Measurements from ENCODE around the gene RPL27A. TPM values are rescaled to one million over a fixed set of nuclear protein-coding genes. Genes with fewer than 3 reads are reported as not detected.
"Not testable (repeated sequence)": the region's sequence is repeated elsewhere in the genome, so short reads cannot be mapped to it uniquely, and the experiment has no call there.

The RPL27A gene
- polyA plus RNA-seq, 1 donor from 2014 or later, result 4,311 TPM

- Mint-ChIP-seq H3K4me1 (no peaks in the 10 kb centered on the region), H3K27me3 (no peaks in the 10 kb centered on the region), H3K4me3 (no peak overlapping the region), H3K36me3 (peaks cover 11% of the 10 kb centered on the region), H3K27ac (no peak overlapping the region), H3K9me3 (no peaks in the 10 kb centered on the region)
These were observed 24.1 kb upstream of the RPL27A start for GRCh38 chr11:8658321-8659057.

GRCh38 chr11:8661001-8661795 lies 21.4 kb upstream of the RPL27A start:
- H3K4me3 Mint-ChIP-seq, result no peak overlapping the region
- H3K27ac Mint-ChIP-seq, result no peak overlapping the region
- H3K4me1 Mint-ChIP-seq, result no peaks in the 10 kb centered on the region
- H3K9me3 Mint-ChIP-seq, result no peaks in the 10 kb centered on the region
- H3K36me3 Mint-ChIP-seq, result peaks cover 2% of the 10 kb centered on the region
- no peaks in the 10 kb centered on the region for H3K27me3 Mint-ChIP-seq

- no peaks in the 10 kb centered on the region for H3K4me1 Mint-ChIP-seq
- H3K27me3 Mint-ChIP-seq, result no peaks in the 10 kb centered on the region
- H3K9me3 Mint-ChIP-seq, result no peaks in the 10 kb centered on the region
- H3K27ac Mint-ChIP-seq, result peak overlapping the region in 1 of 3 donors; percentile 35
- peaks cover 2% of the 10 kb centered on the region for H3K36me3 Mint-ChIP-seq
- no peak overlapping the region for H3K4me3 Mint-ChIP-seq
These were observed 17.4 kb upstream of the RPL27A start for GRCh38 chr11:8665222-8665621.

DNA sequence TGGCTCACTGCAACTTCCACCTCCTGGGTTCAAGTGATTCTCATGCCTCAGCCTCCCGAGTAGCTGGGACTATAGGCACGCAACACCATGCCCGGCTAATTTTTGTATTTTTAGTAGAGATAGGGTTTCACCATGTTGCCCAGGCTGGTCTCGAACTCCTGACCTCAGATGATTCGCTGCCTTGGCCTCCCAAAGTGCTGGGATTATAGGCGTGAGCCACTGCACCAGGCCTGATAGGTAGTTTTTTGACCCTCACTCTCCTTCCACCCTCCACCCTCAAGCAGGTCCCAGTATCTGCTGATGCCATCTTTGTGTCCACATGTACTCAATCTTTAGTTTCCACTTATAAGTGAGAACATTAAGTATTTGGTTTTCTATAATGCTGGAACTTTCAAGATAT lies 12.5 kb upstream of the RPL27A start:
- not testable (repeated sequence) for H3K9me3 Mint-ChIP-seq, H3K4me1 Mint-ChIP-seq, H3K36me3 Mint-ChIP-seq, H3K4me3 Mint-ChIP-seq, H3K27me3 Mint-ChIP-seq, H3K27ac Mint-ChIP-seq

GRCh38 chr11:8671193-8671612 lies 11.4 kb upstream of the RPL27A start:
- H3K4me3 Mint-ChIP-seq, result no peak overlapping the region
- peaks cover 2% of the 10 kb centered on the region for H3K36me3 Mint-ChIP-seq
- H3K9me3 Mint-ChIP-seq, result no peaks in the 10 kb centered on the region
- no peak overlapping the region for H3K27ac Mint-ChIP-seq
- H3K4me1 Mint-ChIP-seq, result no peaks in the 10 kb centered on the region
- no peaks in the 10 kb centered on the region for H3K27me3 Mint-ChIP-seq

- Mint-ChIP-seq H3K27ac (no peak overlapping the region), H3K36me3 (peaks cover 4% of the 10 kb centered on the region), H3K4me1 (no peaks in the 10 kb centered on the region)
These were observed 10.9 kb upstream of the RPL27A start for GRCh38 chr11:8671651-8672062.

GRCh38 chr11:8672346-8672745 lies 10.2 kb upstream of the RPL27A start:
- Mint-ChIP-seq H3K4me3 (no peak overlapping the region), H3K4me1 (no peaks in the 10 kb centered on the region), H3K27me3 (no peaks in the 10 kb centered on the region), H3K27ac (no peak overlapping the region), H3K36me3 (peaks cover 4% of the 10 kb centered on the region), H3K9me3 (no peaks in the 10 kb centered on the region)

More at GRCh38 chr11:8671651-8672062, 10.9 kb upstream of the RPL27A start:
- Mint-ChIP-seq H3K27me3 (no peaks in the 10 kb centered on the region), H3K9me3 (no peaks in the 10 kb centered on the region), H3K4me3 (no peak overlapping the region)

- H3K4me3 Mint-ChIP-seq, result no peak overlapping the region
- H3K9me3 Mint-ChIP-seq, result no peaks in the 10 kb centered on the region
- no peak overlapping the region for H3K27ac Mint-ChIP-seq
- H3K27me3 Mint-ChIP-seq, result no peaks in the 10 kb centered on the region
- no peaks in the 10 kb centered on the region for H3K4me1 Mint-ChIP-seq
- H3K36me3 Mint-ChIP-seq, result peaks cover 2% of the 10 kb centered on the region
These were observed 7.7 kb upstream of the RPL27A start for GRCh38 chr11:8674859-8675258.

DNA sequence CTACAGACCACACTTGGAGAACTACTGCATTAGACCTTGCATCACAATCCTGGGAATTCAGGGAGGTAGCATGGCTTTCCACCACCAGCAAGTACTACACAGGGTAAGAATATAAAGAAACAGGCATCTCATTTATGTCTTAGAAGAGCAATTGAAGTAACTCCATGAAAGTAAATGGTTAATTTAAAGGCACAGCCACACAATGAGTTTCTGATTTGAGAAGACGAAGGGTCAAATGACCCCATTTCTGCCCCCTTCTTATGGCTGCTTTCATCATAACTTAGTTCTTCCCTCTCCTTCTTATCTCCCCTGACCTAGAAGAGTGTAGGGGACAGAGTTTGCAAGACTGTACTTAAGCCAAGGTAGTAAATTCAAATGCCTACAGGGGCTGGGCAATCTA lies 6.1 kb upstream of the RPL27A start:
- Mint-ChIP-seq H3K4me1 (peaks cover 0 to 9% (median 6%) of the 10 kb centered on the region in 3 donors), H3K27ac (no peak overlapping the region), H3K36me3 (peaks cover 2% of the 10 kb centered on the region), H3K27me3 (no peaks in the 10 kb centered on the region), H3K4me3 (no peak overlapping the region), H3K9me3 (peaks cover 0 to 3% (median 0%) of the 10 kb centered on the region in 3 donors)

DNA sequence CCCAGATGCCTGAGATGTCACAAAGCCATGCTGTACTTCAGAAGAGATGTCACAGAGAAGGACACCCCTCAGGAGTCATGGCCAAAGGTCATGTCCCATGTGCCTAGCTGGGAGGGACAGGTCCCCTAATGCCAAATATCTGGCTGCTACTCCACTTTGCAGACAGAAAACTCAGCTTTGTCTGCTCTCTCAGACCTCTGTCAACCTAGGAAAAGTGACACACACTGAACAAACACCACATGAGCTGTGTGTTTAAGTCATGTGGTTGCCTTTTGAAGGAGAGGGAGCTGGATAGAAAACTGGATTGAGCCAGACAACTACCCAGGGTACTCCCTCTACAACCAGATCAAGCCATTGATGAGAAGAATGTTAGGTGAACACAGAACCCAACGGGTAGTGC lies 3.6 kb upstream of the RPL27A start:
- H3K4me1 Mint-ChIP-seq, result peaks cover 9 to 19% (median 17%) of the 10 kb centered on the region in 3 donors
- peaks cover 2% of the 10 kb centered on the region for H3K36me3 Mint-ChIP-seq
- no peaks in the 10 kb centered on the region for H3K27me3 Mint-ChIP-seq
- peak overlapping the region in 1 of 3 donors; percentile 75 for H3K27ac Mint-ChIP-seq
- no peak overlapping the region for H3K4me3 Mint-ChIP-seq
- H3K9me3 Mint-ChIP-seq, result peaks cover 0 to 3% (median 0%) of the 10 kb centered on the region in 3 donors

DNA sequence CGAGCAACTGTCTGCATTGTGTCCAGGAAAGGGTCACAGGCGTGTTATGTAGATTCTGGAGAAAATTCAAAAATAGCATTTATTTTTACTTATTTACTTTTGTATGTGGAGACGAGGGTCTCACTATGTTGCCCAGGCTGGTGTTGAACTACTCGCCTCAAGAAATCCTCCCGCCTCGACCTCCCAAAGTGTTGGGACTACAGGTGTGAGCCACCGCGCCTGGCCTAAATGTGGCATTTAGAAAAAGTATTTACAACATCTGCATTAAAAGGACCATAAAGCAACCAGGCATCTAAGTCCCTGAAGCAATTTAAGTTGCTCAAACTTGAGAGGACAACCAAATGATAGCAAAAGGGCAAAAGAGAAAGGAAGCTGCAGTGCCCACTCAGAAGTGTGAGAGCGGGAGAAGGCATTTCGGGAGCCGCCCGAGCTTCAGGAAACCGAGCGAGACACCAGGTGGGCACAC lies 722 bp upstream of the RPL27A start:
- peaks cover 17 to 33% (median 30%) of the 10 kb centered on the region in 3 donors for H3K4me1 Mint-ChIP-seq
- H3K9me3 Mint-ChIP-seq, result peaks cover 0 to 3% (median 0%) of the 10 kb centered on the region in 3 donors
- peak overlapping the region; percentile 90 to 98 (median 94) for H3K4me3 Mint-ChIP-seq
- peaks cover 7% of the 10 kb centered on the region for H3K36me3 Mint-ChIP-seq
- no peaks in the 10 kb centered on the region for H3K27me3 Mint-ChIP-seq
- peak overlapping the region; percentile 96 to 99 (median 98) for H3K27ac Mint-ChIP-seq

GRCh38 chr11:8683115-8683807 lies 669 bp downstream of the RPL27A start:
- Mint-ChIP-seq H3K27me3 (no peaks in the 10 kb centered on the region), H3K4me3 (peak overlapping the region; percentile 90 to 98 (median 94)), H3K27ac (peak overlapping the region; percentile 96 to 99 (median 98)), H3K4me1 (peaks cover 19 to 41% (median 40%) of the 10 kb centered on the region in 3 donors), H3K36me3 (peaks cover 7% of the 10 kb centered on the region), H3K9me3 (peaks cover 0 to 3% (median 3%) of the 10 kb centered on the region in 3 donors)

DNA sequence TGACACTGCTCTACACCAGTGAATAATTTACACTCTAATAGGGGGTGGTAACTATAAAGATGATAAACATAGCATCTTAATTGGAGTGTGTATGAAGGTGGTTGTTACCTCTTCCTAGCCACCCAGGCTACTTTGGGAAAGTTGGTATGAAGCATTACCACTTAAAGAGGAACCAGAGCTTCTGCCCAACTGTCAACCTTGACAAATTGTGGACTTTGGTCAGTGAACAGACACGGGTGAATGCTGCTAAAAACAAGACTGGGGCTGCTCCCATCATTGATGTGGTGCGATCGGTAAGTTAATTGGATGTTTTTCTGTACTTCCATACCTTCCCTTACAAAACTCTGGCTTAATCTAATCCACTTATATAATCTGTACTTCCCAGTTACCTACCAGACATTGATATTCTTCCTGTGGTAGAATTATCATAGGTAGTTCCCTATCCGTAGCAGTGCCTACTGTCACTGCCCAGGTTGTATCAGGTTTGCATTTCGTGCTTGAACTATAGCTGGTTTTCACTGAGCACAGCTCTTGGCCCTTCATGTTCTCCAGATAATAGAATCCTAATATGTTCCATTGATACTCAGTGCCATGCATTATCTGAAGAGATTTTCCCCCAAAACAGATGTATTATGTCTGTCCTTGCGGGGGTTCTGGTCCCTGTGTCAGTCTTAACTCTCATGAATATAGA lies 2.2 kb downstream of the RPL27A start:
- peaks cover 0 to 3% (median 3%) of the 10 kb centered on the region in 3 donors for H3K9me3 Mint-ChIP-seq
- peaks cover 9% of the 10 kb centered on the region for H3K36me3 Mint-ChIP-seq
- H3K27ac Mint-ChIP-seq, result peak overlapping the region; percentile 93 to 98 (median 96)
- peak overlapping the region; percentile 90 to 98 (median 94) for H3K4me3 Mint-ChIP-seq
- peaks cover 34 to 53% (median 53%) of the 10 kb centered on the region in 3 donors for H3K4me1 Mint-ChIP-seq
- no peaks in the 10 kb centered on the region for H3K27me3 Mint-ChIP-seq

DNA sequence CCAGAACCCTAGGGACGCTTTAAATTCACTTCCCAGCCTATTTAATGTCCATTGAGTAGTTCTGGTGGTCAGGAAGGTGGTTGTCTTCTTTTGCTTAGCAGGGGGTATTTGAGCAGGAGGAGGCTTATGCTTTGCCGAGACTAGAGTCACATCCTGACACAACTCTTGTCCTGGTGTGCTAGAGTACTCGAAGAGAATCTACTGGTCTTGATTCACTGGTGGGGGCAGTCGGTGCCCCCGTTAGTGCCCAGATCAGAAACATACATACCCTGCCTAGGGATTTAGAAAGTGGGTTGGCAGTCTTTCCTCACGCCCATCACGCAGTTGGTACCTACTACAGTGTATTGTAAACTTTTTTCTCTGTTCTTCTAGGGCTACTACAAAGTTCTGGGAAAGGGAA lies 2.7 kb downstream of the RPL27A start:
- Mint-ChIP-seq H3K27ac (peak overlapping the region; percentile 46 to 98 (median 76)), H3K4me1 (peaks cover 34 to 56% (median 54%) of the 10 kb centered on the region in 3 donors), H3K4me3 (peak overlapping the region in 3 of 4 donors; percentile 25 to 91 (median 75)), H3K9me3 (peaks cover 0 to 3% (median 3%) of the 10 kb centered on the region in 3 donors), H3K36me3 (peaks cover 10% of the 10 kb centered on the region), H3K27me3 (no peaks in the 10 kb centered on the region)
